Activated naive CD4-positive, alpha-beta T cell treated with anti-CD3 and anti-CD28 coated beads, Interleukin-2, amount 50 U/mL, for 72 hours (primary cell): Measurements from ENCODE around the gene ING1. TPM values are rescaled to one million over a fixed set of nuclear protein-coding genes. Genes with fewer than 3 reads are reported as not detected.

ENCODE experiments used
- ATAC-seq, 2 donors: fragments of 150-1000 bp; cut with Tn5 transposase; 2 replicates each; pipeline ENCODE4 v1.10.0; 2021; ENCODE audit warnings: mild to moderate bottlenecking in 2 of 2, moderate library complexity in 2 of 2
- DNase-seq, 2 donors: peaks; one replicate each; pipeline ENCODE4 v3.0.0; 2021 to 2022; ENCODE audit warnings: low spot score in 2 of 2
- H3K27ac Mint-ChIP-seq, 2 donors: one replicate each; pipeline ENCODE4 v1.8.0; 2022; ENCODE audit warnings: mild to moderate bottlenecking in 2 of 2, mixed read lengths in 2 of 2
- H3K36me3 Mint-ChIP-seq, 2 donors: one replicate each; pipeline ENCODE4 v1.8.0; 2022; ENCODE audit warnings: mixed read lengths in 2 of 2
- H3K9me3 Mint-ChIP-seq, 2 donors: one replicate each; pipeline ENCODE4 v1.8.0; 2022; ENCODE audit warnings: mixed read lengths in 2 of 2
- total RNA-seq, 2 donors: library from RNA; stranded (reverse); gene quantifications; one replicate each; pipeline ENCODE4 v1.2.3, GENCODE V29; 2022

Gene ING1
- total RNA-seq, 2 donors from 2014 or later: 19.6 to 26.7 TPM

DNA sequence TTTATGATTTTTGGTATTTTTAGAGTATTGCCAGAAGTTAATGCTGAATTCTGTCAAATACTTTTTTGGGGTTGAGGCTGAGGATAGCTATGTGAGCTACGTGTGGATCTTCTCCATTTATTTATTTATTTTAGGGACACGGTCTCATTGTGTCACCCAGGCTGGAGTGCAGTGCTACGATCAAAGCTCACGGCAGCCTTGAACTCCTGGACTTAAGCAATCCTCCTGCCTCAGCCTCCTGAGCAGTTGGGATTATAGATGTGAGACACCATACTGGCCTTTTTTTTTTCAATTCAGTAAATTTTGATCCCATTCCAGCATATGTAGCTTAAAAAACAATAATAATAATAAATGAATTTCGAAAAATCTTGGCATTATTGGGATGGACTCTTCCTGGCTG, 21.1 kb downstream of the ING1 start:
- H3K27ac Mint-ChIP-seq: no peak overlapping the region
- DNase-seq (no peak), ATAC-seq (no peak)
- H3K36me3 Mint-ChIP-seq: peaks cover 10 to 18% of the 10 kb centered on the region in 2 donors
- peaks cover 0 to 6% of the 10 kb centered on the region in 2 donors for H3K9me3 Mint-ChIP-seq

DNA sequence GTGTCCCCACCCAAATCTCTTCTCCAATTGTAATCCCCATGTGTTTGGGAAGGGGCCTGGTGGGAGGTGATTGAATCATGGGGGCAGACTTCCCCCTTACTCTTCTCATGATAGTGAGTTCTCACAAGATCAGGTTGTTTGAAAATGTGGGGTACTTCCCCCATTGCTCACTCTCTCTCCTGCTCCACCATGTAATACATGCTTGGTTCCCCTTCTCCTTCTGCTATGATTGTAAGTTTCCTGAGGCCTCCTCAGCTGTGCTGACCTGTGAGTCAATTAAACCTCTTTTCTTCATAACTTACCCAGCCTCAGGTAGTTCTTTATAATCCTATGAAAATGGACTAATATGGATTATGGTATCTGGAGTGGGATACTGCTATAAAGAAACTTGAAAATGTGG, 24.1 kb downstream of the ING1 start:
- ATAC-seq (peak in 1 of 2 donors; percentile 66), DNase-seq (no peak)
- H3K27ac Mint-ChIP-seq: no peak overlapping the region
- H3K9me3 Mint-ChIP-seq: peaks cover 0 to 6% of the 10 kb centered on the region in 2 donors
- peaks cover 10 to 14% of the 10 kb centered on the region in 2 donors for H3K36me3 Mint-ChIP-seq

DNA sequence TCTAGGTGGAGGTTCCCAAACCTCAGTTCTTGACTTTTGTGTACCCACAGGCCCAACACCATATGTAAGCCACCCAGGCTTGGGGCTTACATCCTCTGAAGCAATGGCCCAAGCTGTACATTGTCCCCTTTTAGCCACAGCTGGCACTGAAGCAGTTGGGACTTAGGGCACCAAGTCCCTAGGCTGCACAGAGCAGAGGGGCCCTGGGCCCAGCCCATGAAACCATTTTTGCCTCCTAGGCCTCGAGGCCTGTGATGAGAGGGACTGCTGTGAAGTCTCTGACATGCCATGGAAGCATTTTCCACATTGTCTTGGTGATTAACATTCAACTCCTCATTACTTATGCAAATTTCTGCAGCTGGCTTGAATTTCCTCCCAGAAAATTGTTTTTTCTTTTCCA, 30.2 kb downstream of the ING1 start:
- ATAC-seq (no peak), DNase-seq (no peak)
- Mint-ChIP-seq H3K9me3 (peaks cover 5 to 7% of the 10 kb centered on the region in 2 donors), H3K36me3 (peaks cover 14 to 22% of the 10 kb centered on the region in 2 donors), H3K27ac (no peak overlapping the region)

DNA sequence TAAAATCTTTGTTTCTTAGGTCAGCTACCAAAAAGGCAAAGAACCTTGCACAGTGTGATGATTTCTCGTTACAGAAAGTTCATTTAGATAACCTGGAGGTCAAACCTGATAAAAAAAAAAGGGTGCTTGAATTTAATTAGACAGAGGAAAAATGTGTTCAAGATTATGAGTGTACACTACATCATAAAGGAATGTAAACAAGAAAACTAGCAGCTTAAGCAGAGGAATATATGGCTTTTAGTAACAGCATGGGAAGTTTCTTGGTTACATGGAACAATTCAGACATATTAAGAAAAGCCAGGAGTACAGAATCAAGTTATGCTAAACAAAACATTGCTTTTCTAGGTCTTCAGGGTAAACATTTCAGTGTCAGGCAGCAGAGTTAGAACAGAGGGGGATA, 32.9 kb downstream of the ING1 start:
- no peak for ATAC-seq
- no peak overlapping the region for H3K27ac Mint-ChIP-seq
- H3K36me3 Mint-ChIP-seq: peaks cover 12 to 17% of the 10 kb centered on the region in 2 donors
- peaks cover 5 to 11% of the 10 kb centered on the region in 2 donors for H3K9me3 Mint-ChIP-seq
- DNase-seq: no peak

DNA sequence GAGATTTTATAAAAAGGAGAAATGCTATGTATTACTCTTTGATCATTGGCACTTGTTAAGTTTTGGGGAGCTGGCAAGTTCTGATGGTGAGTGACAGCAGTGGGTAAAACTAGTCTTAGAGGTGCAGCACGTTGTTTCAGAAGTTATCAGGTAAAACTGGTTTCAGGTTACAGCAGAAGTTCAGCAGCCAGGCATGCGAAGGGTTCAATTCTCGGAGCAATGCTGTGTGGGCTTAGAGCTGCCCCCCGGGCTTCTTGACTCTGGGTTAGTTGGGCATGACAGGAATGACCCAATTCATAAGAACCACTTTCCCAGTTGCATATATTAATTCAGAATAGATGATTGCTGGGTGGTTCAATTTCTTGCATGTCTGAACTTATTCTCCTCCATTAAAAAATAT, 34.8 kb downstream of the ING1 start:
- peaks cover 9 to 11% of the 10 kb centered on the region in 2 donors for H3K36me3 Mint-ChIP-seq
- ATAC-seq: no peak
- no peak overlapping the region for H3K27ac Mint-ChIP-seq
- peaks cover 5 to 11% of the 10 kb centered on the region in 2 donors for H3K9me3 Mint-ChIP-seq
- DNase-seq: no peak

DNA sequence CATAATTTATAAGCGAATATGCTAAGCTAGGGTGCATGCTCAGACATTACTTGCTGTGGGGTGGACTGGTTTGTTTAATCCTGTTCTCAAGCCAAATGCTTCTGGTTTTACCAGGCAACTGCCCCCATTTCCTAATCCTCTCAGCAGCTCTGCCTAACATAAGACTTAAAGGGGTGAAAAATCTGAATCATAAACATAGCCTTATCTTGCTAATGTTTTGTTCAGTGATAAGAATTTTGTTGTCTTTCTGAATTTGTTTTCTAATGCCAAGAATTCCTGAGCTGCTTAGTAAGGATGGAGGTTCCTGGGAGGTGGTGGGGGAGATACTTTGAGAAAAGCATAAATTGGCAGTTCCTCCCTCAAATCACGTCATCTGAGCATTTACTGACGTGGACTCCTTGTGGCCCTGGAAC, 42.7 kb downstream of the ING1 start:
- H3K36me3 Mint-ChIP-seq: no peaks in the 10 kb centered on the region
- H3K27ac Mint-ChIP-seq: no peak overlapping the region
- ATAC-seq (no peak), DNase-seq (no peak)
- no peaks in the 10 kb centered on the region for H3K9me3 Mint-ChIP-seq

DNA sequence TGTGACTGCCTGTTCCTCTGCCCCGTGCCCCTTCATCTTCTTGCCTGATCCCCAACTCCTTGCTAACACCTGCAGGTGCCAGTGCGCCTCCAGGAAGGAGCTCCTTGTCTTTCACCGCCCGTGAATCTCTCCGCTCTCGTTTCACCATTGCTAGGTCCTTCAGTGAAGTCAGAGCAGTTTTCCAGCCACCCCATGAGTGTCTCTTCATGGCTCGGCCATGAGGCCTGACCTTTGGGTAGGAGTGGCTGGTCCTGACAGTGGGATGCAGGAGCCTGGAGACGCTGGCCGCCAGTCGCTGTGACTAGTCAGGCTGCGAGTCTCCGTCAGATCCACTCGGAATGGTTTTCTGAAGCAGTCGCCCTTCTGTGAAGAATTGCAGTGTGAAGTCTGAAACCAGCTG, 43.8 kb downstream of the ING1 start:
- no peak for DNase-seq
- H3K9me3 Mint-ChIP-seq: no peaks in the 10 kb centered on the region
- no peak overlapping the region for H3K27ac Mint-ChIP-seq
- no peaks in the 10 kb centered on the region for H3K36me3 Mint-ChIP-seq
- ATAC-seq: no peak

DNA sequence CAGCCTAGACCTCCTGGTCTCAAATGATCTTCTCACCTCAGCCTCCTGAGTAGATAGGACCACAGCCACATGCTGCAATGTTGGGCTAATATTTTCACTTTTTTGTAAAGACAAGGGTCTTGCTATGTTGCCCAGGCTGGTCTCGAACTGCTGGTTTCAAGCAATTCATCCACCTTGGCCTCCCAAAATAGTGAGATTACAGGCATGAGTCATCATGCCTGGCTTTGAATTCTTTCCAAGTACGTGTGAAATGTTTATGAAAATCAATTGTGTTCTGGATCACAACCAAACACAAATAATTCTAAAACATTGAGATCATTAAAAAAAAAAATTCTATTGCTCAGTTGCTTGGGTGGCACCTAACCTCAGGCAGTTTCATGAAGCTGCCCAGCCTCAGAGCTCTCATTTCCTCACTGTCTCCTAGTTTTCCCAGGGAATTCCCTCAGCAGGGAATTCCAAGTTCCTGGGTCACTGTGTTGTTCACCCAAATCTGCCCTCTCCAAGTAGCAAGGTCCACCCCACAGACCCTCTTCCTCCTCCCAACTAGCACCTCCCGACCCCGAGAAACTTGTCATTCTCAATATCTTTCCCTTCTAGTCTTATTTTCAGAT, 44.8 kb downstream of the ING1 start:
- Mint-ChIP-seq H3K27ac (no peak overlapping the region), H3K9me3 (peaks cover 0 to 2% of the 10 kb centered on the region in 2 donors)

DNA sequence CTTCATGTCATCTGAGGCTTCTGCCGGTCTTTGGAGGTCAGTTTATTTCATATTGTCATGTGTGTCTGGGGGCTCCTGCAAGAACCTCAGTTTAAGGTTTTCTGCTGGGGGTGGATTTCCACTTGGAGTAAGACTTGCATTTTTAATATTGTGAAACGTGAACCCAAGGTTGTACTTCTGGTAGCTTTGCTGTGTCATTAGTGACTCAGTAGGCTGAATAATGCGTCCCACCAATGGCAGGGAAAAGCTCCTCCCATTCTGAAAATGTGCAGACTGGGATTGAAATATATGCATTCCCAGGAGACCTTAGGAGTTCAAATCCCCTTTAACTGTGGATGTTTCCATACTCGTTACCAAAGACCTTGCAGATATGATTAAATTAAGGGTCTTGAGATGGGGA, 46.2 kb downstream of the ING1 start:
- Mint-ChIP-seq H3K36me3 (peaks cover 0 to 7% of the 10 kb centered on the region in 2 donors), H3K9me3 (peaks cover 4 to 9% of the 10 kb centered on the region in 2 donors), H3K27ac (no peak overlapping the region)
- no peak for DNase-seq
- ATAC-seq: no peak

More for the DNA sequence above, 44.8 kb downstream of the ING1 start:
- H3K36me3 Mint-ChIP-seq: no peaks in the 10 kb centered on the region
- no peak for DNase-seq
- ATAC-seq: no peak

DNA sequence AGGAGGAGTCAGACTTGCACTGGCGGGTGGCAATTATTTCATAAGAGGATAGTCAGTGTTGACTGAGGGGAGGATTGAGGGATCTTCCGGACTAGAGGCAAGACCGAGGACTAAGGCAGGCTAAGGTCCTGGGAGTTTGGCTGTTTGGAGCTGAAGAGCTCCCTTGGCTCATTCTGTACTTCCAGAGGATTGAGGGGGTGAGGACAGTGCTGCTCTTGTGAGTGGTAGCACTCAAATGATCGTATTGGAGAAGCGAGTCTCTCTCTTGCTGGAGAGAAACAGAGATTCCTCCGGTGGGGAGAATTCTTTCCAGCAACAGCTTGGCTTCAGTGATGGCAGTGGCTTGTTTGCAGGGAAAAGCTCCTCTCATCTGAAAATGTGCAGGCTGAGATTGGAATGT, 47.1 kb downstream of the ING1 start:
- DNase-seq: no peak
- H3K9me3 Mint-ChIP-seq: peaks cover 4 to 9% of the 10 kb centered on the region in 2 donors
- H3K27ac Mint-ChIP-seq: no peak overlapping the region
- H3K36me3 Mint-ChIP-seq: peaks cover 0 to 7% of the 10 kb centered on the region in 2 donors
- no peak for ATAC-seq

DNA sequence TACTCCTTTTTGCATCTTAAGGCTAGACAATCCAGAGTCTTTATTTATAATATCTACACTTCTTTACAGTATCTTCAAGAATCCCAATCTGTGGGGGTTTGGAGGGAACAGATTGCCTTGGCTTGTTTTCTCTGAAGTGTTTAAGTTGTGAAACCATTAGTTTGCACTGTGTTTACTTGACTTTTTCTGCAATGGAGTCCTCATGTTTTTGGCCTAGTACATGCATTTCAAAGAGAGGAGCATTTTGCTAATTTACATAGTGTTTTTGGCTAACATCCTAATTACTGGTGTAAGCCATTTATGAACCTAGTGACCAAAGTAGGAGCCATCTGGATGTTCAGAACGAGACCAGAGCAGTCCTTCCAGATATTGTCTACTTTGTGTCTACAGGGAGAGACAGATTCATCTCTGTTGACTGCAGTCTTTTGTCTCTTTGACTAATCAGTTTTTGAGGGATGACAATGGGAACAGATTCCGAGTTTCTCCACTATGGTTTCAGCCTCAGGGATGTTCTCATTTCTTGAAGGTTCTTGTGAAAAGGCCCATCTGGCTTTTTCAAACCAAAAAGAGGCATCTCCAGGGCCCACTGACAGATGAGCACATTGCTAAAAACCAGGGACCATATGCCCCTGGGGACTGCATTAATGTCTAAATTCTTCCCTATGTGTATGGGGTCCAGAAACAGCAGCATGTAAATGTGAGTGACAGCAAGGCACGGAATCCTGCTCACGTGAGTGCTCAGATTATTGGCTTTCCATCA, 53.4 kb downstream of the ING1 start:
- Mint-ChIP-seq H3K27ac (no peak overlapping the region), H3K9me3 (peaks cover 4 to 9% of the 10 kb centered on the region in 2 donors), H3K36me3 (peaks cover 0 to 7% of the 10 kb centered on the region in 2 donors)
- ATAC-seq (no peak), DNase-seq (no peak)

DNA sequence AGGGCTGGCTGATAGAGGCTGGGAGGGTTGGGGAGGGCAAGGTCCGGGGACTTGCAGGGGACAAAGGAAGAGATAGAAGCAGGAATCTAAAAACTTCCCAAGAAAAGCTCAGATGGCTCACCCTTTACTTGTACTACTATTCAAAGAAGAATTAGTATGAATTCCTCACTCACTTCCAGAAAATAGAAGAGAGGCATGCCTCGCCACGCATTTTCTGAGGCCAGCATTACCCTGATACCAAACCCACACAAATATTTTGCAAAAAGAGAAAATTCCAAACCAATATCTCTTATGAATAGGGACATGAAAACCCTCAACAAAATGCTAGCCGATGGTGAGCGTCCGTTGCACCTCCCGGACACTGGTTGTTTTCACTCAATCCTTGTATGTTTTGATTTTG, 54.0 kb downstream of the ING1 start:
- Mint-ChIP-seq H3K27ac (no peak overlapping the region), H3K9me3 (peaks cover 4 to 9% of the 10 kb centered on the region in 2 donors), H3K36me3 (peaks cover 0 to 7% of the 10 kb centered on the region in 2 donors)
- DNase-seq (no peak), ATAC-seq (no peak)

DNA sequence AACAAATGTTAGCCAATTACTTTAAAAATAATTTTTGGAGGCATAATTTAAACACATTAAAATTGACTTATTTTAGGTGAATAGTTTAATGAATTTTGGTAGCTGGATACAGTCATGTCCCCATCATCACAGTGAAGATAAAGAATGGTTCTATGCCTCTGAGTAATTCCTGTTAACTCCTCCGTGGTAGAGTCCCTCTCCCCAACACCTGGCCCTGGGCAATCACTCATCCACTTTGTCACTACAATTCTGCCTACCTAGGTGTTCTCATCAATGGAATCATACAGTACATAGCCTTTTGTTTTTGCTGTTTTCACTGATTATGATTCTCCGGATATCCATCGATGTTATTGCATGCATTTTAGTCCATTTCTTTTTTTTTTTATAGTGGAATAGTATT, 55.6 kb downstream of the ING1 start:
- ATAC-seq: no peak
- H3K36me3 Mint-ChIP-seq: peaks cover 0 to under 1% of the 10 kb centered on the region in 2 donors
- no peak for DNase-seq

DNA sequence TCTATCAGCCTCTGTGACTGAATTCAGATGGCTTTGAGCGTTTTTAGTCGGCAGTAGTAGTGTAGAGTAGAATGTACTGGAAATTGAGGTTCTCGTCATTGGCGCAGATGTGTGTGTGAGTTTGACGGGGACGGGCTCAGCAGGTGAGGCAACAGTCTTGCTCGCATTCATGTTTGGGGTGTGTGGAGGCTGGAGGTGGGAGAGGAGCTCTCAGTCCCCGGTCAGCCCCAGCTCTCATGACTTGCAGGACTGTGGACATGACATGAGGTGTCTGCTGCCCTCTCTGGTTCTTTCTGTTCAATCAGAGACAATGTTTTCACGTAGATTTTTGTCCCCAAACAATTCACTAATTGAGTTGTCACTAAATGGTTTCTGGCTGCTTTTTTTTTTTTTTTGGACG, 57.2 kb downstream of the ING1 start:
- ATAC-seq: no peak
- DNase-seq: no peak
- no peak overlapping the region for H3K27ac Mint-ChIP-seq
- H3K9me3 Mint-ChIP-seq: no peaks in the 10 kb centered on the region
- no peaks in the 10 kb centered on the region for H3K36me3 Mint-ChIP-seq

More for the DNA sequence above, 55.6 kb downstream of the ING1 start:
- Mint-ChIP-seq H3K27ac (no peak overlapping the region), H3K9me3 (no peaks in the 10 kb centered on the region)

DNA sequence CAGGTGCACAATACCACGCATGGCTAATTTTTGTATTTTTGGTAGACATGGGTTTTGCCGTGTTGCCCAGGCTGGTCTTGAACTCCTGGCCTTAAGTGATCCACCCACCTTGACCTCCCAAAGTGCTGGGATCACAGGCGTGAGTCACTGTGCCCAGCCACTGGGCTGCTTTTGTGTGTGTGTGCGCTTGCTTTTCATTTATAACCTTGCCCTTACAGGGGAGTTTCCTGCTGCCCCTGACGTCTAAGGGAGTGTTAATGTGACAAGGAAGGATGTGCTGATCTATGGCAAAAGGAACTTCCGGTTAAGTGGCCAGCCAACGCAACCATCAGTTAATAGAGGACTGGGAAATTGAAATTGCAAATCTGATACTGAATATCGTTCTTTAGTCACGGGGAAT, 57.7 kb downstream of the ING1 start:
- Mint-ChIP-seq H3K9me3 (no peaks in the 10 kb centered on the region), H3K27ac (no peak overlapping the region), H3K36me3 (no peaks in the 10 kb centered on the region)
- DNase-seq: no peak
- ATAC-seq: no peak

DNA sequence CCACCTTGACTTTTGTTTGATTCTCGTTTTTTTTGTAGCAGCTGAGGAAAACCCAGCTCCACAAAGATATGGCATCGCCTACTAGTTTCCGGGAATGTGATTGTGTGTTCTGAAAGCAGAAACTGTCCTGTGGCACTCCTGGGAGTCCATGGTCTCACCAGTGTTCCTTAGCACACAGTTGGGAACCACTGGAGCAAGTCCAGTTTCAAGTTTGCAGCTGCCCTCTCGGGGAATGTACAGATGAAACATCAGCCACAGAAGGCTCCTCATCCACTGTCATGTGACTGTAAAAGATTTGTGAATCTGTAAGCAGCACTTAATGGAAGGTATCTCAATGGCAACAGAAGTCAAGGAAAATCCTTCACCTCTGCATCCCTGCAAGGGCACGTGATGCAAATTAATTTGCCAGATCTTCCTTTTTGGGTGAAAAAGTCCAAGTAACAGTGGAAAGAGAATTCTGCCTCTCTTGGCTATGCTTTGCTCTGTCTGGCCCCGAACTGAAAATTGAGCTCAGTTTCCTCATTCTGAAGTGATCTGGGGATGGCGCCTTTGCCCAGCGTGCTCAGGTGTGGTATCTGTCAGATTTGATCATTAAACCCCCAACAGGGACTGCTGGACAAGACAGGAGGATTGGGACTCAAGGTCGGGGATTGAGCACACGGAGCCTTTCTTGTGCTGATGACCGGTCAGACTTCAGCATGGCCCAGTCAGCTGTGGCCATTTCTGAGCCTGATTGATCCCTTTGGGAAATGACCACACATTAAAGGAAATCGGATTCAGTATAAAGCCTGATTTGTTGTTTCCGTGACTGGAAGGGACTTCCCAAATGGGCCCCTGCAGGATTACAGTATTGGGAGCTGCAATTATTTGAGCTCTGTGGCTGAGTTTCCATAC, 58.8 kb downstream of the ING1 start:
- Mint-ChIP-seq H3K27ac (no peak overlapping the region), H3K36me3 (no peaks in the 10 kb centered on the region), H3K9me3 (no peaks in the 10 kb centered on the region)
- DNase-seq (no peak), ATAC-seq (no peak)
